Lower leg skin (tissue), 4 donors: ENCODE results near the gene KAZN. TPM values are rescaled to one million over a fixed set of nuclear protein-coding genes. Genes with fewer than 3 reads are reported as not detected.
A peak's percentile ranks its signal among the peaks of the same experiment; 100 is the strongest.

Source experiments
- DNase-seq, 2 donors: peaks; one replicate each; pipeline ENCODE4 v3.0.0-alpha.2; 2019; ENCODE audit warnings: low spot score in 2 of 2
- H3K4me3 ChIP-seq: fragments of 200-600 bp; sonication (generic); 2 replicates; pipeline ENCODE4 v1.5.1; 2017; ENCODE audit warnings: mild to moderate bottlenecking, low read depth; ENCODE audit not compliant: poor library complexity, severe bottlenecking
- CTCF ChIP-seq, 3 donors: fragments of 450-650 bp; IDR thresholded peaks; one replicate each; pipeline ENCODE4 v1.5.1; 2016; ENCODE audit warnings: antibody characterized with exemption in 3 of 3, mild to moderate bottlenecking in 3 of 3, moderate library complexity in 2 of 3
- POLR2A ChIP-seq, 2 donors: fragments of 450-650 bp; IDR thresholded peaks; one replicate each; pipeline ENCODE4 v1.6.1; 2016 to 2017; ENCODE audit warnings: antibody characterized with exemption in 2 of 2, mild to moderate bottlenecking in 1 of 2, moderate library complexity in 1 of 2
- WGBS, 2 donors: methylation state at CpG; one replicate each; pipeline ENCODE4 v1.1.5; 2018; 5-methylcytosine and 5-hydroxymethylcytosine counted together
- intact Hi-C: fragments of 100-400 bp; cut with DNase I; formaldehyde crosslinking; loops from one replicate; pipeline ENCODE4 v1.15.0; 2023; ENCODE audit warnings: low total_unique reads
- total RNA-seq, 4 donors: library from RNA; depleted of rRNA; stranded (reverse); fragments of >200 nt; gene quantifications; one replicate each; pipeline ENCODE4 v1.1.0, GENCODE V29; 2016

Gene KAZN
- total RNA-seq, 4 donors from 2014 or later = 21.4 to 36.0 (median 28.4) TPM

- intact Hi-C loops = loop anchor here (5.0 kb wide), 2 partner anchors 105 to 195 kb away; no protein-coding TSS in a partner anchor
- WGBS, 2 donors = 36 to 38% methylated on average over 12 of the region's 12 CpGs
- H3K4me3 ChIP-seq = no peak overlapping the region
- TF ChIP-seq POLR2A (IDR thresholded peaks at IDR 0.05) (no peak), CTCF (IDR thresholded peaks at IDR 0.05) (peak in 1 of 3 donors; percentile 75)
- DNase-seq = peak; percentile 69 to 96
These were observed 429.1 kb downstream of the KAZN start for GRCh38 chr1:15027515-15027986.

GRCh38 chr1:15028102-15028501 is 429.6 kb downstream of the KAZN start:
- intact Hi-C loops = loop anchor here (5.0 kb wide), 2 partner anchors 106 to 196 kb away; no protein-coding TSS in a partner anchor
- TF ChIP-seq POLR2A (IDR thresholded peaks at IDR 0.05) (no peak), CTCF (IDR thresholded peaks at IDR 0.05) (no peak)
- DNase-seq = peak; percentile 67 to 92
- WGBS, 2 donors = 34 to 35% methylated on average over 6 of the region's 6 CpGs
- no peak overlapping the region for H3K4me3 ChIP-seq

- intact Hi-C loops = loop anchor here (5.0 kb wide), 2 partner anchors 106 to 196 kb away; no protein-coding TSS in a partner anchor
- no peak for TF ChIP-seq POLR2A (IDR thresholded peaks at IDR 0.05)
- TF ChIP-seq CTCF (IDR thresholded peaks at IDR 0.05) = no peak
- no peak for DNase-seq
- no peak overlapping the region for H3K4me3 ChIP-seq
- WGBS, 2 donors = 85 to 87% methylated on average over 7 of the region's 7 CpGs
These were observed 430.1 kb downstream of the KAZN start for GRCh38 chr1:15028616-15029015.

- no peak for DNase-seq
- 89 to 100% methylated on average over 3 to 6 of the region's 6 CpGs for WGBS, 2 donors
- no peak overlapping the region for H3K4me3 ChIP-seq
- no peak for TF ChIP-seq POLR2A (IDR thresholded peaks at IDR 0.05)
- intact Hi-C loops = loop anchor here (5.0 kb wide), 2 partner anchors 107 to 197 kb away; no protein-coding TSS in a partner anchor
These were observed 430.6 kb downstream of the KAZN start for GRCh38 chr1:15029036-15029435.

GRCh38 chr1:15029786-15030185 is 431.3 kb downstream of the KAZN start:
- intact Hi-C loops = loop anchor here (5.0 kb wide), 2 partner anchors 107 to 197 kb away; no protein-coding TSS in a partner anchor
- WGBS, 2 donors = 94% methylated on average over 8 of the region's 8 CpGs
- no peak for DNase-seq
- TF ChIP-seq POLR2A (IDR thresholded peaks at IDR 0.05) = no peak
- TF ChIP-seq CTCF (IDR thresholded peaks at IDR 0.05) = no peak
- H3K4me3 ChIP-seq = no peak overlapping the region

GRCh38 chr1:15031251-15031933 is 432.9 kb downstream of the KAZN start:
- intact Hi-C loops = no loop called here
- DNase-seq = no peak
- TF ChIP-seq CTCF (IDR thresholded peaks at IDR 0.05) (no peak), POLR2A (IDR thresholded peaks at IDR 0.05) (no peak)
- no peak overlapping the region for H3K4me3 ChIP-seq
- WGBS, 2 donors = 92 to 94% methylated on average over 8 of the region's 8 CpGs
